A549 treated with Mapracorat at 1 μM for 4 hours (cell line): Measurements from ENCODE around the gene PDIK1L. TPM values are rescaled to one million over a fixed set of nuclear protein-coding genes. Genes with fewer than 3 reads are reported as not detected.

Source experiments
- total RNA-seq: library from RNA; stranded (reverse); fragments of 200-300 nt; extraction: Qiagen RNA extraction; gene quantifications from 5 replicates; pipeline ENCODE4 v1.2.3, GENCODE V29; 2022

PDIK1L gene
- total RNA-seq, result 1.8 to 2.3 TPM (median 1.9 TPM) in 5 replicates

GRCh38 chr1:26111530-26112406 is at the start of gene PDIK1L:
TSS of gene PDIK1L (plus strand) at chr1:26111824. CDS start at chr1:26114309, 2,485 bp downstream.

GRCh38 chr1:26067432-26067911 is 44.2 kb upstream of the PDIK1L start, which contains the start of gene TRIM63:
TSS of gene TRIM63 (minus strand) at chr1:26067630. CDS start at chr1:26067494, 136 bp downstream.

GRCh38 chr1:26158908-26159742 is 47.5 kb downstream of the PDIK1L start, which contains the start of gene FAM110D:
TSS of gene FAM110D (plus strand) at chr1:26159079. CDS start at chr1:26161292, 2,213 bp downstream.

GRCh38 chr1:26168410-26169197 is 57.0 kb downstream of the PDIK1L start, which contains the start of gene C1orf232:
TSS of gene C1orf232 (minus strand) at chr1:26168963. CDS start at chr1:26168499, 464 bp downstream.

GRCh38 chr1:26169669-26170471 is 58.2 kb downstream of the PDIK1L start, which contains the start of gene ZNF593:
TSS of gene ZNF593 (plus strand) at chr1:26169908. CDS start at chr1:26169984, 76 bp downstream.

GRCh38 chr1:26171084-26172072 is 59.8 kb downstream of the PDIK1L start, which contains the start of gene ZNF593OS:
TSS of gene ZNF593OS (minus strand) at chr1:26171832. CDS start at chr1:26171661, 171 bp downstream.

Other genes with a start within 250 kb of the PDIK1L start
- gene PAQR7, start 236.1 kb upstream of the PDIK1L start, total RNA-seq, result 6.0 to 7.9 TPM (median 7.7 TPM) in 5 replicates
- gene STMN1, start 205.4 kb upstream of the PDIK1L start, total RNA-seq, result 217 to 237 TPM (median 234 TPM) in 5 replicates
- 6.1 to 9.1 TPM (median 7.8 TPM) in 5 replicates for gene PAFAH2, start 113.8 kb upstream of the PDIK1L start, total RNA-seq
- gene EXTL1, start 90.0 kb upstream of the PDIK1L start, total RNA-seq, result not detected in 5 replicates
- 0.11 to 0.96 TPM (median 0.31 TPM) in 5 replicates for gene SLC30A2, start 65.7 kb upstream of the PDIK1L start, total RNA-seq
- gene TRIM63, start 44.2 kb upstream of the PDIK1L start, total RNA-seq, result 1.3 to 1.8 TPM (median 1.5 TPM) in 5 replicates
- gene FAM110D, start 47.3 kb downstream of the PDIK1L start, total RNA-seq, result 0.05 to 0.08 TPM in 2 of 5 replicates, not detected in the others
- gene C1orf232, start 57.1 kb downstream of the PDIK1L start, total RNA-seq, result not detected in 5 replicates
- gene ZNF593, start 58.1 kb downstream of the PDIK1L start, total RNA-seq, result 49.4 to 69.6 TPM (median 64.8 TPM) in 5 replicates
- 0.65 TPM in 1 of 5 replicates, not detected in the others for gene ZNF593OS, start 60.0 kb downstream of the PDIK1L start, total RNA-seq
- 0.15 to 0.58 TPM (median 0.32 TPM) in 4 of 5 replicates, not detected in the other for gene CNKSR1, start 65.7 kb downstream of the PDIK1L start, total RNA-seq
- gene CATSPER4, start 78.8 kb downstream of the PDIK1L start, total RNA-seq, result not detected in 5 replicates
- gene CEP85, start 122.4 kb downstream of the PDIK1L start, total RNA-seq, result 11.2 to 14.2 TPM (median 12.9 TPM) in 5 replicates
- gene SH3BGRL3, start 168.3 kb downstream of the PDIK1L start, total RNA-seq, result 126 to 157 TPM (median 140 TPM) in 5 replicates
- gene UBXN11, start 194.8 kb downstream of the PDIK1L start, total RNA-seq, result 11.8 to 18.4 TPM (median 15.9 TPM) in 5 replicates
- gene CD52, start 206.1 kb downstream of the PDIK1L start, total RNA-seq, result 0.64 TPM in 1 of 5 replicates, not detected in the others
- gene CRYBG2, start 242.3 kb downstream of the PDIK1L start, total RNA-seq, result 0.99 to 1.9 TPM (median 1.3 TPM) in 5 replicates